ENCODE results near the gene KHDC4. TPM values are rescaled to one million over a fixed set of nuclear protein-coding genes. Genes with fewer than 3 reads are reported as not detected.

Gene KHDC4
- total RNA-seq, 1 experiment from 2014 or later, result 57.7 TPM

GRCh38 chr1:155976062-155976912 lies 42.1 kb upstream of the KHDC4 start:
- Histone ChIP-seq H2BK120ac (ENCODE audit: low read depth, low read length, poor library complexity, severe bottlenecking) (no peak overlapping the region), H3K4me2 (ENCODE audit: insufficient read depth, insufficient read length, low read length) (peak overlapping the region; percentile 81), H3K23ac (ENCODE audit: insufficient read length, low read depth, low read length) (no peak overlapping the region), H3K79me2 (ENCODE audit: insufficient read depth, low read length) (peaks cover 33% of the 10 kb centered on the region; the same call in 1 of the 2 replicates), H3K4me1 (ENCODE audit: insufficient read depth, low read length) (peaks cover 13% of the 10 kb centered on the region), H4K8ac (replicated peaks; ENCODE audit: insufficient read length, low read depth, low read length) (no peak overlapping the region), H2AK5ac (ENCODE audit: insufficient read length, low read length) (no peak overlapping the region), H3K56ac (ENCODE audit: insufficient read length, low read depth, low read length) (no peak overlapping the region), H2BK20ac (ENCODE audit: low read depth, low read length, poor library complexity, severe bottlenecking) (no peak overlapping the region), H4K5ac (ENCODE audit: insufficient read length, low read depth, low read length) (no peak overlapping the region), H3K79me1 (ENCODE audit: insufficient read depth, low read depth, low read length, poor library complexity, severe bottlenecking) (peaks cover 9% of the 10 kb centered on the region), H3K23me2 (ENCODE audit: insufficient read length, low read depth, low read length, poor library complexity, severe bottlenecking) (peaks cover 28% of the 10 kb centered on the region), H2BK5ac (ENCODE audit: insufficient read length, low read length) (no peak overlapping the region), H3T11ph (ENCODE audit: low read length) (no peak overlapping the region), H3K27ac (ENCODE audit: insufficient read length, low read depth, low read length) (no peak overlapping the region), H3K27me3 (ENCODE audit: insufficient read depth, low read length) (no peaks in the 10 kb centered on the region), H3K4ac (ENCODE audit: low read depth, low read length) (no peak overlapping the region), H3K9me3 (ENCODE audit: control insufficient read depth, low read depth, low read length) (no peaks in the 10 kb centered on the region), H4K91ac (ENCODE audit: insufficient read length, low read depth, low read length) (no peak overlapping the region), H3K18ac (ENCODE audit: insufficient read length, low read depth, low read length) (no peak overlapping the region), H4K20me1 (ENCODE audit: control insufficient read depth, insufficient read depth, insufficient read length) (peaks cover 7% of the 10 kb centered on the region), H2BK15ac (ENCODE audit: low read depth, low read length) (no peak overlapping the region), H3K9ac (ENCODE audit: extremely low read depth, insufficient read length, low read length) (no peak overlapping the region), H3K14ac (ENCODE audit: insufficient read depth, low read length) (no peak overlapping the region), H2AFZ (ENCODE audit: low read length) (no peak overlapping the region), H2BK12ac (ENCODE audit: insufficient read length, low read depth, low read length) (no peak overlapping the region)
- Mint-ChIP-seq H3K27me3 (ENCODE audit: low read depth) (no peaks in the 10 kb centered on the region), H3K36me3 (ENCODE audit: insufficient read depth in 1 of 3, low read depth in 3 of 3) (peaks cover 0 to 16% (median 14%) of the 10 kb centered on the region in 3 experiments; a peak in 5 of 7 replicates), H3K27ac (peak overlapping the region; percentile 75 to 95 (median 91)), H3K4me1 (peaks cover 74 to 85% of the 10 kb centered on the region in 2 experiments), H3K4me3 (peak overlapping the region; percentile 90 to 92), H3K9me3 (no peaks in the 10 kb centered on the region)
- peak; percentile 68 for DNase-seq
- no peak for TF ChIP-seq CTCF (conservative IDR thresholded peaks at IDR 0.05)
- WGBS (ENCODE audit: extremely low coverage, insufficient read length, low lambda C conversion rate), result no CpG with 5 or more reads among the region's 14 CpGs

All from H9 (cell line).